PC-9 (cell line): Measurements from ENCODE around the gene ECSCR. TPM values are rescaled to one million over a fixed set of nuclear protein-coding genes. Genes with fewer than 3 reads are reported as not detected.
A peak's percentile ranks its signal among the peaks of the same experiment; 100 is the strongest.
"Not testable (repeated sequence)": the region's sequence is repeated elsewhere in the genome, so short reads cannot be mapped to it uniquely, and the experiment has no call there.

Source experiments
- BruUV-seq: library from RNA; stranded (reverse); fragments of 400-500 nt; replicated peaks from 2 replicates; lab custom pipeline; 2021; lab: Mats Ljungman, UMichigan
- CTCF ChIA-PET: fragments of 300-600 bp; sonication (Branson Sonifier 250); formaldehyde crosslinking; loops from one replicate; lab custom pipeline; 2022; ENCODE audit warnings: antibody characterized with exemption; lab: Charles Lee
- POLR2A ChIA-PET: fragments of 300-600 bp; sonication (Branson Sonifier 250); formaldehyde crosslinking; loops from one replicate; lab custom pipeline; 2022; ENCODE audit warnings: antibody characterized with exemption; ENCODE audit not compliant: unreplicated experiment; lab: Charles Lee
- DNase-seq, 2 experiments: peaks; one replicate each; pipeline versions ENCODE4 v3.0.0 to v3.0.0-alpha.2; 2015 to 2022; ENCODE audit warnings: mixed read lengths in 1 of 2
- H2AFZ ChIP-seq: fragments of 200-600 bp; sonication (generic); 2 replicates; pipeline ENCODE4 v1.8.1; 2017; ENCODE audit warnings: antibody characterized with exemption
- H3F3A ChIP-seq: fragments of 200-600 bp; sonication (generic); 2 replicates; pipeline ENCODE4 v1.8.1; 2017; ENCODE audit warnings: antibody characterized with exemption, mild to moderate bottlenecking, low read depth; ENCODE audit not compliant: insufficient read depth
- H3K27ac ChIP-seq: fragments of 200-600 bp; sonication (generic); 2 replicates; pipeline ENCODE4 v1.6.1; 2016; ENCODE audit warnings: mixed run types
- H3K27me3 ChIP-seq: fragments of 200-600 bp; sonication (generic); 2 replicates; pipeline ENCODE4 v1.6.1; 2016; ENCODE audit warnings: low read depth, mixed run types; ENCODE audit not compliant: insufficient read depth
- H3K36me3 ChIP-seq: fragments of 200-600 bp; sonication (generic); 2 replicates; pipeline ENCODE4 v1.6.1; 2016; ENCODE audit warnings: low read depth, mixed run types
- H3K4me1 ChIP-seq: fragments of 200-600 bp; sonication (generic); replicated peaks from 2 replicates; pipeline ENCODE4 v1.6.1; 2016; ENCODE audit warnings: mixed run types; ENCODE audit not compliant: insufficient read depth
- H3K4me2 ChIP-seq: fragments of 200-600 bp; sonication (generic); 2 replicates; pipeline ENCODE4 v1.6.1; 2017; ENCODE audit warnings: mixed run types
- H3K4me3 ChIP-seq: fragments of 200-600 bp; sonication (generic); 2 replicates; pipeline ENCODE4 v1.6.1; 2016; ENCODE audit warnings: mixed run types
- H3K79me2 ChIP-seq: fragments of 200-600 bp; sonication (generic); 2 replicates; pipeline ENCODE4 v1.6.1; 2017; ENCODE audit warnings: low read depth, mixed run types
- H3K9me2 ChIP-seq: fragments of 200-600 bp; sonication (generic); 2 replicates; pipeline ENCODE4 v1.8.1; 2017; ENCODE audit warnings: mild to moderate bottlenecking; ENCODE audit not compliant: insufficient read depth
- H3K9me3 ChIP-seq: fragments of 200-600 bp; sonication (generic); 2 replicates; pipeline ENCODE4 v1.8.1; 2016; ENCODE audit warnings: low read depth; ENCODE audit not compliant: insufficient read depth
- H4K20me1 ChIP-seq: fragments of 200-600 bp; sonication (generic); 2 replicates; pipeline ENCODE4 v1.8.1; 2017; ENCODE audit not compliant: insufficient read depth
- EZH2 ChIP-seq: fragments of 200-600 bp; sonication (generic); IDR thresholded peaks from 2 replicates; pipeline ENCODE4 v1.8.0; 2017; ENCODE audit warnings: antibody characterized with exemption, low read depth
- intact Hi-C: fragments of 100-400 bp; cut with micrococcal nuclease; formaldehyde crosslinking; loops from one replicate; pipeline ENCODE4 v1.10.0; 2022; ENCODE audit not compliant: unreplicated experiment
- total RNA-seq: library from RNA; stranded (reverse); gene quantifications from 2 replicates; pipeline ENCODE4 v1.2.3, GENCODE V29; 2021
- TF ChIP-seq, protein P1 (sequence below): fragments of 200-600 bp; sonication (generic); conservative IDR thresholded peaks from 2 replicates; pipeline ENCODE4 v1.6.1; 2017; ENCODE audit warnings: mixed run types, antibody characterized with exemption, mild to moderate bottlenecking, moderate library complexity

The ECSCR gene
- total RNA-seq, 1 experiment from 2014 or later = not detected

DNA sequence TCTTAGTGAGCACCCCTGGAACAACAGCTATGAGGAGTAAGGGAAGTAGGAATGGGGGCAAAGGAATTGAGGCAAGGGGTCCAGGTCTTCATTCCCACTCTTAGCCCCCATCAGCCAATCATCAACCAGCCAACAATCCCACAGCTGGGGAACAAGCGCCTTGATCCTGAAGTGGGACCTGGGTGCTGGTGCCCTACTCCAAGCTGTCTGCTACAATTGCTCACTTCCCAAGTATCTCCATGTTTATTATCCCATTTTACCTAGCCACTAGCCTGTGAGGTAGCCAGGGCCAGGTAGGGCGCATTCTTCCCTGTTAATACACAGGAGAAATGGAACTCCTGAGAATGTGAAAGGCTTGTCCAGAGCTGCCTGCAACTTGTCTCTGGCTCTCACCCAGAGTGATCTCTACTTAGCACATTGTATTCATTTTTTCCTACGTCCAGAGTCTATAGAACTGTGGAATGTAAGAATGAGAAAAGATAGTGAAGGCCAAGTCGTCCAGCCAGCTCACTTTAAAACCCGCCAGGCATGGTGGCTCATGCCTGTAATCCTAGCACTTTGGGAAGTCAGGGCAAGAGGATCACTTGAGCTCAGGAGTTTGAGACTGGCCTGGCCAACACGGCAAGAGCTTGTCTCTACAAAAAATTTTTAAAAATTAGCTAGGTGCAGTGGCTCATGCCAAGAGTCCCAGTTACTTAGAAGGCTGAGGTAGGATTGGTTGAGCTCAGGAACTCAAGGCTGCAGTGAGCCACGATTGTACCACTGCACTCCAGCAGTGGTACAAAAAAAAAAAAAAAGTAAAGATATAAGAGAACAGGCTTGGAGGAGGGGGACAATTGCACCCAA lies 17.0 kb downstream of the ECSCR start:
- Histone ChIP-seq H2AFZ (no peak overlapping the region), H3K4me3 (no peak overlapping the region), H3F3A (no peaks in the 10 kb centered on the region), H3K4me1 (no peaks in the 10 kb centered on the region; the same call in 1 of the 2 replicates), H3K27ac (no peak overlapping the region), H3K4me2 (no peak overlapping the region), H3K9me2 (no peaks in the 10 kb centered on the region), H4K20me1 (no peaks in the 10 kb centered on the region), H3K36me3 (no peaks in the 10 kb centered on the region), H3K27me3 (no peaks in the 10 kb centered on the region), H3K9me3 (no peaks in the 10 kb centered on the region), H3K79me2 (no peaks in the 10 kb centered on the region)
- no TSS peak for BruUV-seq
- ChIA-PET CTCF (interaction anchor here (0.6 kb wide), 1 partner anchor 158 kb away, joined by 8 read pairs; no protein-coding TSS in a partner anchor), POLR2A (no interaction called here)
- DNase-seq = no peak
- intact Hi-C loops = no loop called here
- no peak for TF ChIP-seq EZH2
- TF ChIP-seq, protein P1, sequence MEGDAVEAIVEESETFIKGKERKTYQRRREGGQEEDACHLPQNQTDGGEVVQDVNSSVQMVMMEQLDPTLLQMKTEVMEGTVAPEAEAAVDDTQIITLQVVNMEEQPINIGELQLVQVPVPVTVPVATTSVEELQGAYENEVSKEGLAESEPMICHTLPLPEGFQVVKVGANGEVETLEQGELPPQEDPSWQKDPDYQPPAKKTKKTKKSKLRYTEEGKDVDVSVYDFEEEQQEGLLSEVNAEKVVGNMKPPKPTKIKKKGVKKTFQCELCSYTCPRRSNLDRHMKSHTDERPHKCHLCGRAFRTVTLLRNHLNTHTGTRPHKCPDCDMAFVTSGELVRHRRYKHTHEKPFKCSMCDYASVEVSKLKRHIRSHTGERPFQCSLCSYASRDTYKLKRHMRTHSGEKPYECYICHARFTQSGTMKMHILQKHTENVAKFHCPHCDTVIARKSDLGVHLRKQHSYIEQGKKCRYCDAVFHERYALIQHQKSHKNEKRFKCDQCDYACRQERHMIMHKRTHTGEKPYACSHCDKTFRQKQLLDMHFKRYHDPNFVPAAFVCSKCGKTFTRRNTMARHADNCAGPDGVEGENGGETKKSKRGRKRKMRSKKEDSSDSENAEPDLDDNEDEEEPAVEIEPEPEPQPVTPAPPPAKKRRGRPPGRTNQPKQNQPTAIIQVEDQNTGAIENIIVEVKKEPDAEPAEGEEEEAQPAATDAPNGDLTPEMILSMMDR = no peak

DNA sequence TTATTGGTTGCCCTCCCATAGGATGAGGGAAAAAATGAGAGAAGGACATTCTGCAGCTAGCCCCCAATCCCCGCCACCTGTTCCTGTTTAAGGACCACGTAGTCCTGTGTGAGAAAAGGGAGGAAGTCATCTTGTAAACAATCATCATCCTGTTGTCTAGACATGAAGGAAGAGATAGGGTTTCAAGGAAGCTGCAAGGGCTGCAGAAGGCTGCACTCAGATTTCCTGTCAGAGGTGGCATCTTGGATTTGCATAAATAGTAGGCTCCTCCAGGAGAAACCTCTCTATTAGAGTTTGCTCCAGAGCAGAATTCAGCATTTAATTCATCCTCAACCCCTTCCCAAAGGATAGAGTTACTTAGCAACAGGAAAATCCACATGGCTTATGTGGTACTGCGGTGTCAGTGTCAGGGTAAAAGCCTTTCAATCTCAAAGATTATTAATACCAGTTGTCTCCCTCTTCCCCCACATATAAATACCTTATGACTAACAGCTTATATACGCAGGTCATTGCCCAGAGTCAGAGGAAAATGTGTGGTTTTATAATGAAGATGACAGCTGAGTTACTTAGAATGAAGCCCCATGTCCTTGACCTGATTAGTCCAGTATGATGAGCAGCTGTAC lies 18.6 kb downstream of the ECSCR start:
- ChIA-PET CTCF (interaction anchor here (0.6 kb wide), 1 partner anchor 51 kb away, joined by 4 read pairs; no protein-coding TSS in a partner anchor), POLR2A (interaction anchor here (0.6 kb wide), 1 partner anchor 767 kb away, joined by 5 read pairs; no protein-coding TSS in a partner anchor)
- peak in 1 of 2 experiments; percentile 49 for DNase-seq
- TF ChIP-seq EZH2 = no peak
- TF ChIP-seq, protein P1 = no peak
- no peaks in the 10 kb centered on the region for H3K79me2 ChIP-seq
- H2AFZ ChIP-seq = no peak overlapping the region
- H4K20me1 ChIP-seq = no peaks in the 10 kb centered on the region
- H3K27me3 ChIP-seq = no peaks in the 10 kb centered on the region
- H3K9me3 ChIP-seq = no peaks in the 10 kb centered on the region
- no peaks in the 10 kb centered on the region for H3K36me3 ChIP-seq
- no peaks in the 10 kb centered on the region for H3F3A ChIP-seq
- no peak overlapping the region for H3K27ac ChIP-seq
- no TSS peak for BruUV-seq
- H3K4me2 ChIP-seq = no peak overlapping the region
- no peak overlapping the region for H3K4me3 ChIP-seq
- H3K9me2 ChIP-seq = no peaks in the 10 kb centered on the region
- intact Hi-C loops = no loop called here
- peaks cover 7% of the 10 kb centered on the region for H3K4me1 ChIP-seq

DNA sequence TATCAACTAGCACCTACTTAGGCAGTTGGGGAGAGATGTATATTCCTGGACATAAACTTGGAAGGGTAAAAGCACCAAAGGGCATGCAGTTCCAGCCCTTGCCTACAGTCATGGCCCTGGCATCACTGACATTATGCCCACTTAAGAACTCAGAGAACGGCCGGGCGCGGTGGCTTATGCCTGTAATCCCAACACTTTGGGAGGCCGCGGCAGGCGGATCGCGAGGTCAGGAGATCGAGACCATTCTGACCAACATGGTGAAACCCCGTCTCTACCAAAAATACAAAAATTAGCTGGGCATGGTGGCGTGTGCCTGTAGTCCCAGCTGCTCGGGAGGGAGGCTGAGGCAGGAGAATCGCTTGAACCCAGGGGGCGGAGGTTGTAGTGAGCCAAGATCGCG lies 22.1 kb downstream of the ECSCR start:
- H3K4me1 ChIP-seq = peaks cover 11% of the 10 kb centered on the region
- H3K9me2 ChIP-seq, H3K4me3 ChIP-seq, H3K27ac ChIP-seq, H3K27me3 ChIP-seq, intact Hi-C loops, H3K79me2 ChIP-seq, H3F3A ChIP-seq, H3K4me2 ChIP-seq, H3K9me3 ChIP-seq, POLR2A ChIA-PET, H2AFZ ChIP-seq, DNase-seq, BruUV-seq, CTCF ChIA-PET, H4K20me1 ChIP-seq, H3K36me3 ChIP-seq: not testable (repeated sequence)
